KBM-7 (cell line): ENCODE data around the gene SYVN1.

Experiments used
- DNase-seq: peaks from one replicate; pipeline ENCODE4 v3.0.0-alpha.2; 2015
- in situ Hi-C: fragments of 300-500 bp; cut with MboI; formaldehyde crosslinking; loops from 2 replicates; pipeline ENCODE4 v1.14.3; 2020; ENCODE audit warnings: low sequenced_read_pairs, low pct_unique_long_range_greater_than_20kb, mixed read lengths

SYVN1 gene

GRCh38 chr11:65102142-65103095 lies 31.9 kb downstream of the SYVN1 start:
- no peak for DNase-seq
- in situ Hi-C loops = no loop called here

- in situ Hi-C loops = no loop called here
- DNase-seq = no peak
Measured at GRCh38 chr11:65100674-65101350, 33.5 kb downstream of the SYVN1 start.

- in situ Hi-C loops = no loop called here
Measured at GRCh38 chr11:65096926-65097325, 37.4 kb downstream of the SYVN1 start.

GRCh38 chr11:65095974-65096806 lies 38.1 kb downstream of the SYVN1 start, which contains the start of gene VPS51:
Gene VPS51 (plus strand): TSS chr11:65096214. CDS start chr11:65096251, 37 bp downstream.
- DNase-seq = peak; percentile 91
- in situ Hi-C loops = no loop called here

More at GRCh38 chr11:65096926-65097325, 37.4 kb downstream of the SYVN1 start:
- no peak for DNase-seq

GRCh38 chr11:65095427-65095826 lies 38.9 kb downstream of the SYVN1 start:
- in situ Hi-C loops = no loop called here
- no peak for DNase-seq

GRCh38 chr11:65090628-65091027 lies 43.7 kb downstream of the SYVN1 start:
- no peak for DNase-seq
- in situ Hi-C loops = no loop called here

GRCh38 chr11:65089621-65090020 lies 44.7 kb downstream of the SYVN1 start:
- DNase-seq = no peak
- in situ Hi-C loops = no loop called here

GRCh38 chr11:65087827-65088226 lies 46.5 kb downstream of the SYVN1 start:
- DNase-seq = no peak
- in situ Hi-C loops = no loop called here

- in situ Hi-C loops = no loop called here
- no peak for DNase-seq
Measured at GRCh38 chr11:65087216-65087615, 47.1 kb downstream of the SYVN1 start.

- DNase-seq = no peak
- in situ Hi-C loops = no loop called here
Measured at GRCh38 chr11:65086809-65087208, 47.5 kb downstream of the SYVN1 start.

GRCh38 chr11:65085446-65085845 lies 48.9 kb downstream of the SYVN1 start:
- DNase-seq = no peak
- in situ Hi-C loops = no loop called here

- in situ Hi-C loops = no loop called here
- no peak for DNase-seq
Measured at GRCh38 chr11:65084598-65085375, 49.5 kb downstream of the SYVN1 start.

- in situ Hi-C loops = no loop called here
Measured at GRCh38 chr11:65083834-65084597, 50.3 kb downstream of the SYVN1 start, which contains the start of the genes CDCA5 and ZFPL1. Gene CDCA5 (minus strand): TSS chr11:65084040. CDS start chr11:65083978, 62 bp downstream. Gene ZFPL1 (plus strand): TSS chr11:65084222. CDS start chr11:65084699, 477 bp downstream.

GRCh38 chr11:65083134-65083833 lies 51.0 kb downstream of the SYVN1 start:
- no peak for DNase-seq
- in situ Hi-C loops = no loop called here

More at GRCh38 chr11:65083834-65084597, 50.3 kb downstream of the SYVN1 start, which contains the start of the genes CDCA5 and ZFPL1:
- peak; percentile 97 for DNase-seq

GRCh38 chr11:65078786-65079342 lies 55.5 kb downstream of the SYVN1 start:
- in situ Hi-C loops = no loop called here
- DNase-seq = no peak

- DNase-seq = peak; percentile 74
- in situ Hi-C loops = no loop called here
Measured at GRCh38 chr11:65078151-65078550, 56.2 kb downstream of the SYVN1 start.

GRCh38 chr11:65077451-65077850 lies 56.9 kb downstream of the SYVN1 start:
- in situ Hi-C loops = no loop called here
- no peak for DNase-seq
